GM03348 (cell line): ENCODE data around the gene OR56B4.
"Not testable (repeated sequence)": the region's sequence is repeated elsewhere in the genome, so short reads cannot be mapped to it uniquely, and the experiment has no call there.

Experiments
- DNase-seq: peaks from one replicate; pipeline ENCODE4 v3.0.0; 2012; ENCODE audit warnings: low spot score

Gene OR56B4

DNA sequence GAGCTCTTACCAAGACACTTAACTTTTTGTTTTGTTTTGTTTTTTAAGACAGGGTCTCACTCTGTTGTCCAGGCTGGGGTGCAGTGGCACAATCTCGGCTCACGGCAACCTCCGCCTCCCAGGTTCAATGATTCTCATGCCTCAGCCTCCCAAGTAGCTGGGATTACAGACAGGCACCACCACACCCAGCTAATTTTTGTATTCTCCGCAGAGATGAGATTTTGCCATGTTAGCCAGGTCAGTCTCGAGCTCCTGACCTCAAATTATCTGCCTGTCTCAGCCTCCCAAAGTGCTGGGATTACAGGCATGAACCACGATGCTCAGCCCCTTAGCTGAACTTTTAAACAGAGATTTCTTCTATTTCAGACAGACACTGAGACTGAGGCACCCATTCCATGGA lies at the start of gene OR56B4:
Gene OR56B4, plus strand, starts transcription at position 301 of the 400 bp plus-strand sequence. Its CDS starts 95 bp downstream, at position 396.
- DNase-seq = not testable (repeated sequence)

DNA sequence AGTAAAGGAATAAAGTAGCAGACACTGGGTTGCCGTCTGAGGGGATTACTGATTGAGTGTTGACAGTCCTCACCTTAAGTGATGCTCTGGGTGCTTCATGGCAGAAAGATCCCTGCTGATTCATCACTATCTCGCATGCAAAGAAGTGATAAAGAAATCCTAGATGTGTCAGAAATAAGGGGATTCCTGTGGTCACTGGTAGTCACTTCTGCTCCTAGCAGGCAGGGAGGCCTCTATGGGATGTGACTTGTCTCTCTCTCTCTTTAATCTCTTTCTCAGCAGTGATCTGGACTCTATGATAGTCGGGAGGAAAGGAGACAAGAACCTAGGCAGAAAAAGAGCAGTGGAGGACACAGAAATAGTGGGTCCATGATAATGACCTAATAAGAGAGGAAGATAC lies 46.0 kb upstream of the OR56B4 start:
- no peak for DNase-seq

DNA sequence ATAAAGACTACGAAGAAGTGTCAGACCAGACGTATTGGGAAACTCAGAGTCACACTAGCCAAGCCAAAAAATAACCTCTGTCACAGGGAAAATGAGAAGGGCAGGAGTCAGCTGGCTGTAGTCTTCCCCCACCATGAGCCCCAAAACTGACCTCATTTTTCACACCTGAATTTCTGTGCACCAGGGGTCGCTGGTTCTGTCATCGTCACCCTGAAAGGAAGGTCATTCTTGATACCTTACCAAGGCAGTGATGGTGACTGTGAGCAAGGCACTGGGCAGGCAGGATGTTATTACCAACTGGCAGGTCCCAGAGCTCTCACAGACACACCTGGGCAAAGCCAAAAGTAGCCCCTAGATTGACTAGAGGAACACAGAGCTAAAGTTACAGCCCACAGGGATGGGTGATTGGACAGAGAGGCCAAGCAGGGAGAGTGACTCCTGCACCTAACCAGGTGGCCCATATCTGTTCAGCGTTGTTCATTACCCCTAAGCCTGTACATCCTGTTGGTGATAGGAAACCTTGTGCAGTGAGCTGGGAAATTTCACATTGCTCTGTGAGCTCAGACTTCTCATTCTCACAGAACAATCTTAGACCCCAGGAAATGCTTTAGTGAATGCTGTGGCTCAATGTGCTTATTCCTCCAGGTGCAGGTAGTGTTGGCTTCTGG lies 44.7 kb upstream of the OR56B4 start:
- DNase-seq = no peak

DNA sequence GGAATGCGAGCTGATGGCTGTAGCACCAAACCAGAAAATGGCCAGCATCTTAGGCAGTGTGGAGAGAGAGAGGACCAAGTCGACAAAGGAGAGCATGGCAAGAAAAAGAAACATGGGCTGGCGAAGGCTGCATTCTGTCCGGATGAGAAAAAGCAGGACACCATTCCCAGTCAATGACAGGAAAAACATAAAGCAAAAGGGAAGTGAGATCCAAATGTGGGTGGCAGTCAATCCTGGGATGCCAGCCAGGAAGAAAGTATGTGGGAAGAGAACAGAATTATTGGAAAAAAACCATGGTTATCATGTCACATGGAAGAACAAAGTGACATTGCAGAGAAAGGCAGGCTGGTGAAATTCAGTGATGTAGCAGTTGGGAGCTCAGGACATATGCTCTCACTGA lies 40.0 kb upstream of the OR56B4 start:
- no peak for DNase-seq

DNA sequence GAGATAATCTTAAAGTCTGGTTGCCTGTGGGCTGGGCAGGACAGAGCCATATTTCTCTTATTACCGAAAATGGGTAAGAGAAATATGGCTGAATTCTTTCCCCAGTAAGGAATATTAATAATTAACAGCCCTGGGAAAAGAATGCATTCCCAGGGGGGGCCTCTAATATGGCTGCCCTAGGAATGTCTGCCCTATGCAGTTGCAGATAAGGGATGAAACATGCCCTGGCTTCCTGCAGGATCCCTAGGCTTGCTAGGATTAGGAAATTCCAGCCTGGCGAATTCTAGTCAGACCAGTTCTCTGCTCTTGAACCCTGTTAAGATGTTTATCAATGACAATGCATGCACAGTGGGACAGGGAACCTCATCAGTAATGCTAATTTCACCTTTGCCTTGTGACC lies 31.0 kb upstream of the OR56B4 start:
- not testable (repeated sequence) for DNase-seq

DNA sequence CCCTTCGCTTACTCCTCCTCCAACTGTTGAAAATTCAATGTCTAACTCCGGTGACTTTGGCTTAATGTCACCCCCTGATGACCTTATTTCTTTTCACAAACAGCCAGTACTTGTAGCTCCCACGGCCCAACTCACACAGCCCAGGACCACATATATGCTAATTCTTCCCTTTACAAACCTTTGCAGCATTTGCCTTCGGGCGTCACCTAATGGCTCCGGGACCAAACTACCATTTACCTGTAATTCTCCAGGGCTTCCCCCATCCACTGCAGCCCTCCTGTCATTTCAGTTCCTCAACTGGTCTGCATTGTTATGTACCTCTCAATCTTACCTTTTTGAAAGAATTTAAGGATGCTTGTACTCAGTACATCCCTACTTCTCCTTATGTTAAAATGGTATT lies 29.8 kb upstream of the OR56B4 start:
- DNase-seq = no peak

DNA sequence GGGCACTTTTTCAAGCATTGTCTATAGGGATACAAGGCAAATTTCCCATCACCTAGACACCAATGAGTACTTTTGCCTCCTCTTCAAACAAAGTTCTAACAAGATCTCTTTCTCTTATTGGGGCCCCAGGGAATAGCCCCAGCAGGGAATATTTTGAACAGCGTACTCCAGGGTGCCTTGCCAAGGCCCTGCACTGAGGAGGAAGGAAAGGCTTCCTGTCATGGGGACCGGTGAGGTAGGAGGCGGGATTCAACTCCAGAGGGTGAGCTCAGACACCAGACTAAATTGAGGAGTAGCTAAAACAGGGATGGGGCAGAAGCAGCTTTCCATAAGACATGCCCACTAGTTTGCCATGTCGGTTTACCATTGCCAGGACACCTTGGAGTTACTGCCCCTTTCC lies 28.0 kb upstream of the OR56B4 start:
- no peak for DNase-seq

DNA sequence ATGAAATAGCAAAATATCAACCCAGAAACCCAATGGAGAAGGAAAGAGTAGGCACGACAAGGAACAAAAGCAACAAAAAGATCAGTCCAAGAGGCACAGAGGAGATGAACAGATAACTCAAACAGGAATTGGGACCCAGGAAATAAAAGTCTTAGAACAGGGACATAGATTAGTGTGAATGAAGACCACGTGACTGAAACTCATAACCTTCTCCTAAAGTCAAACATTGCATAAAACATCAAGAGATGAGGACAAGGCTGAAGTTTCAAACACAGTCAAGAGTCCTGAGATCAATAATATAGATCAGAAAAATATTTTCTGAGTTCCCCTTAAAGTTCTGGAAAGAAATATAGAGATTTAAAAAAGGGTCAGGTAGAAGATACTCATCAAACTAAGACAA lies 24.4 kb upstream of the OR56B4 start:
- no peak for DNase-seq

GRCh38 chr11:6084587-6084986 lies 22.9 kb upstream of the OR56B4 start:
- no peak for DNase-seq

DNA sequence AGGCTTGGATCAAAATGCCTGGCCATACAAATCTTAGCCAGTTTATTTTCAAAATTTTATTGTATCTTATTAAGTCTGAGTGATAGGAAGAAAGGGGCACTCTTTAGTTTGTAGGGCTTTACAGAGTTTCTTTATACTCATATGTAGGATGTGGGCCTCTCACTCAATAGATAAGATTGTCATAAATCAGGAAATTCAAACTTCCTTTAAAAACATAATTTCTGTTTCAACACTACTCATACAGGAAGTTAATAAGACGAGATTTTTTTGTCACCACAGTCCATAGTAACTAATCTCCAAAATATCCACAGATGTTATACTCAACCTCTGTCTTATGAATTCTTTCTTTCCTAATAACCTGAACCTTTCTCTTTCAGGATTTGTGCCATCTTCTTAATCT lies 13.3 kb upstream of the OR56B4 start:
- no peak for DNase-seq

GRCh38 chr11:6095798-6096197 lies 11.7 kb upstream of the OR56B4 start:
- DNase-seq = no peak

- DNase-seq = no peak
Measured at GRCh38 chr11:6096417-6096816, 11.1 kb upstream of the OR56B4 start.

DNA sequence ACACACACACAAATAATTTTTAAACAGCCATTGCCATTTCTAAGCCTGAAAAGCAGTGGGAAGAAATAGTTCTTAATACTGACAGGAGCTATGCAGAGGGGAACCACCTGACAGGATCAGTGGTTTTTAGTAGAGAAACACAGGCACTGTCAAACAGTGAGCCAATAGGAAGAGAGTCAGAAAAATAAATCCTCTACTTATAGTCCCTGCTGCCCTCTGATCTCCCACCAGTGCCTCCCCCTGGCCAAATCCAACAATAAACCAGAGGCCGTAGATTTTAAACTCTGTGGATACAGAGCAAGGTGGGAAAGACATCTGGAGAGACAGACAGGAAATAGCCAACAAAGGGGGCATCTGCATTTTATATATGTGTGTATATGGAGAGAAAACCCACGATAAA lies 7.9 kb upstream of the OR56B4 start:
- DNase-seq = no peak

- no peak for DNase-seq
Measured at GRCh38 chr11:6110011-6110410, 2.5 kb downstream of the OR56B4 start.

DNA sequence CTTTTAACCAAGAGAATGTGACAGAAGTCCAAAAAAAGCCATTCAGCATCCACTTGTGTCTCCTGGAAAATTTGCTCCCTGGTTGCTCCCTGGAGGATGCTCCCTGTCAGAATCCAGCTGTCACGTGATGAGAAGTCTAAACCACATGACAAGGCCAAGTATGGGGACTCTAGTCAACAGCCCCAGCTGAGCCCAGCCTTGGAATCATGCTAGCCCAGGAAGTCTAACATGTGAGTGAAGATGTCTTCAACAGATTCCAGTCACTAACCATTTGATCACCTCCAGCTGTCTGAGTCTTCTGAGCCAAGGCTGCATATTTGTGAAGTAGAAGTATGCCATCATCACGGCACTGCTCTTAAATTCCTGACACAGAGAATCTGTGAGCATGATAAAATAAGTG lies 4.2 kb downstream of the OR56B4 start:
- no peak for DNase-seq

DNA sequence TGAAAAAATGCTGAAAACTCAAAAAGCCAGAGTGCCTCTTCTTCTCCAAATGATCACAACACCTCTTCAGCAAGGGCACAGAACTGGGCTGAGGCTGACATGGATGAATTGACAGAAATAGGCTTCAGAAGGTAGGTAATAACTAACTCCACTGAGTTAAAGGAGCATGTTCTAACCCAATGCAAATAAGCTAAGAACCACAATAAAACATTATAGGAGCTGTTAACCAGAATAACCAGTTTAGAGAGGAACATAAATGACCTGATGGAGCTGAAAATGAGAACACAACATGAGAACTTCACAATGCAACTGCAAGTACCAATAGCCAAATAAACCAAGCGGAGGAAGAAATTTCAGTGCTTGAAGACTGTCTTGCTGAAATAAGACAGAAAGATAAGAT lies 9.2 kb downstream of the OR56B4 start:
- no peak for DNase-seq

GRCh38 chr11:6124245-6124644 lies 16.8 kb downstream of the OR56B4 start:
- no peak for DNase-seq

DNA sequence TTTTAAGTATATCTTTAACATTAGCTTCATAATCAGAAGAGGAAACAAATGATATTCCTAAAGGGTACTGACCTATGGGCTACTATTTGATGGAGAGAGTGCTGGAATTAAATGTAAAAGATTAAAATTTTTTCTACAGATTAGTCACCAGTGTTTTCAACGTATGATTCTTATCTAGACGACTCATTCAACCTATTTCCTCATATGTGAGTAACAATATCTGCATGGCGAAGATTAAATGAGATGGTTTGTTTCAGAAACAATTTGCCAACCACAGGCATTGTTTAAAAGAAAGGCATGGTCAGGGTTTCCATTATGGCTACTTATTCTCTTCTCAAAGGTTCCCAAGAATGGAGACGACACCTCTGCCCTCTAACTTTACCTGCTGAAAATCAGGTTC lies 20.4 kb downstream of the OR56B4 start:
- no peak for DNase-seq

DNA sequence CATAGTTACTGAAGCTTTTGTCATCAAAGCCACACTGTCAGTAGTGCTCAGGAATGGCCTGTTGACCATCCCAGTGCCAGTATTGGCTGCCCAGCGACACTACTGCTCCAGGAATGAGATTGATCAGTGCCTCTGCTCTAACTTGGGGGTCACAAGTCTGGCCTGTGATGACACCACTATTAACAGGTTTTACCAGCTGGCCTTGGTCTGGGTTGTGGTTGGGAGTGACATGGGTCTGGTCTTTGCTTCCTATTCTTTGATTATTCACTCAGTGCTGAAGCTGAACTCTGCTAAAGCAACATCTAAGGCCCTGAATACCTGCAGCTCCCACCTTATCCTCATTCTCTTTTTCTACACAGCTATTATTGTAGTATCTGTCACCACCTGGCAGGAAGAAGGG lies 21.5 kb downstream of the OR56B4 start:
- DNase-seq = no peak

- DNase-seq = no peak
Measured at GRCh38 chr11:6129635-6130034, 22.2 kb downstream of the OR56B4 start.

GRCh38 chr11:6132431-6132830 lies 24.9 kb downstream of the OR56B4 start:
- DNase-seq = no peak

GRCh38 chr11:6135936-6136335 lies 28.5 kb downstream of the OR56B4 start:
- not testable (repeated sequence) for DNase-seq

DNA sequence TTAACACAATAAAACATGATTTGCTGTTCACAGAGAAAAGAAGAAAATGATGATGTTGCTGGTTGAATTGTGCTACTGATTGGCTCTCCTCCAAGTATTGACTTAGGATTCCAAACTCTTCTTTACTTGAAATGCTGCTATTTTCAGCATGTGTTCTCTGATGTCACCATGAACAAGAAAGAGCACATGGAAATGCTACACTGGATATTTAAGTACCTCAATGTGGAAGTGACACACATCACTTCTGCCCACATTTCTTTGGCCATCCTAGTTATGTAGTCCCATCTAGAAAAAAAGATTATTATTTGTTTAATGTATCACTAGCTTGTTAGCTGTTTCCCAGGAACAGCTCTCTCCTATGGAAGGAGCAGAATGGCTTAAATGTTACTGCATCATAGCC lies 35.5 kb downstream of the OR56B4 start:
- no peak for DNase-seq

DNA sequence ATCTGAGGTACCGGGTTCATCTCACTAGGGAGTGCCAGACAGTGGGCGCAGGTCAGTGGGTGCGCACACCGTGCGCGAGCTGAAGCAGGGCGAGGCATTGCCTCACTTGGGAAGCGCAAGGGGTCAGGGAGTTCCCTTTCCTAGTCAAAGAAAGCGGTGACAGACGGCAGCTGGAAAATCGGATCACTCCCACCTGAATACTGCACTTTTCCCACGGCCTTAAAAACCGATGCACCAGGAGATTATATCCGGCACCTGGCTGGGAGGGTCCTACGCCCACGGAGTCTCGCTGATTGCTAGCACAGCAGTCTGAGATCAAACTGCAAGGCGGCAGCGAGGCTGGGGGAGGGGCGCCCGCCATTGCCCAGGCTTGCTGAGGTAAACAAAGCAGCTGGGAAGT lies 36.3 kb downstream of the OR56B4 start:
- not testable (repeated sequence) for DNase-seq

GRCh38 chr11:6151117-6151516 lies 43.6 kb downstream of the OR56B4 start:
- no peak for DNase-seq
